Liver (tissue), 9 donors: Measurements from ENCODE around the gene ABCC1. TPM values are rescaled to one million over a fixed set of nuclear protein-coding genes. Genes with fewer than 3 reads are reported as not detected.

Source experiments
- DNase-seq: peaks from one replicate; pipeline ENCODE4 v3.0.0-alpha.2; 2017; ENCODE audit warnings: low spot score
- H3K27ac ChIP-seq, 2 donors: one replicate each; pipeline ENCODE4 v1.7.0; 2013; ENCODE audit warnings: inconsistent platforms in 2 of 2, low read length in 2 of 2, control low read depth in 1 of 2, low read depth in 1 of 2, mild to moderate bottlenecking in 1 of 2
- H3K27me3 ChIP-seq, 4 donors: one replicate each; pipeline versions ENCODE4 v1.6.1 to v1.7.0; 2013; ENCODE audit warnings: low read length in 3 of 4, inconsistent platforms in 1 of 4, mild to moderate bottlenecking in 1 of 4, moderate library complexity in 1 of 4; ENCODE audit not compliant: control insufficient read depth in 4 of 4, insufficient read depth in 4 of 4
- H3K36me3 ChIP-seq, 4 donors: one replicate each; pipeline versions ENCODE4 v1.6.1 to v1.7.0; 2013; ENCODE audit warnings: low read length in 3 of 4, mild to moderate bottlenecking in 3 of 4, low read depth in 1 of 4, moderate library complexity in 1 of 4; ENCODE audit not compliant: control insufficient read depth in 4 of 4, insufficient read depth in 3 of 4
- H3K4me1 ChIP-seq, 4 donors: one replicate each; pipeline versions ENCODE4 v1.6.1 to v1.7.0; 2013; ENCODE audit warnings: low read length in 3 of 4, mild to moderate bottlenecking in 3 of 4, moderate library complexity in 1 of 4; ENCODE audit not compliant: control insufficient read depth in 4 of 4, insufficient read depth in 4 of 4
- H3K4me3 ChIP-seq, 3 donors: one replicate each; pipeline versions ENCODE4 v1.6.1 to v1.7.0; 2013; ENCODE audit warnings: low read length in 3 of 3, control low read depth in 1 of 3, low read depth in 1 of 3, mild to moderate bottlenecking in 1 of 3
- H3K9ac ChIP-seq, 2 donors: one replicate each; pipeline ENCODE4 v1.7.0; 2013; ENCODE audit warnings: low read length in 2 of 2, mild to moderate bottlenecking in 2 of 2, moderate library complexity in 2 of 2, control low read depth in 1 of 2, low read depth in 1 of 2
- H3K9me3 ChIP-seq, 4 donors: one replicate each; pipeline versions ENCODE4 v1.6.1 to v1.7.0; 2013; ENCODE audit warnings: low read length in 3 of 4; ENCODE audit not compliant: control insufficient read depth in 4 of 4
- EGR1 ChIP-seq, 2 donors: IDR thresholded peaks; 2 replicates each; pipeline ENCODE4 v1.6.1; 2016 to 2018; ENCODE audit warnings: antibody characterized with exemption in 2 of 2, low read depth in 2 of 2
- FOXA1 ChIP-seq: IDR thresholded peaks from 2 replicates; pipeline ENCODE4 v1.6.1; 2016; ENCODE audit warnings: antibody characterized with exemption
- FOXA2 ChIP-seq: IDR thresholded peaks from 2 replicates; pipeline ENCODE4 v1.6.1; 2016; ENCODE audit warnings: antibody characterized with exemption
- GABPA ChIP-seq, 2 donors: IDR thresholded peaks in 1 of 2; conservative IDR thresholded peaks in 1 of 2; 2 replicates each; pipeline ENCODE4 v1.6.1; 2016; ENCODE audit warnings: antibody characterized with exemption in 2 of 2, mild to moderate bottlenecking in 1 of 2, moderate library complexity in 1 of 2
- HNF4A ChIP-seq, 2 donors: conservative IDR thresholded peaks; 2 replicates each; pipeline ENCODE4 v1.6.1; 2016; ENCODE audit warnings: antibody characterized with exemption in 2 of 2, mild to moderate bottlenecking in 2 of 2
- HNF4G ChIP-seq: IDR thresholded peaks from 2 replicates; pipeline ENCODE4 v1.6.1; 2016; ENCODE audit warnings: antibody characterized with exemption
- JUND ChIP-seq, 2 donors: IDR thresholded peaks; 2 replicates each; pipeline ENCODE4 v1.6.1; 2016; ENCODE audit warnings: antibody characterized with exemption in 2 of 2
- MAX ChIP-seq: IDR thresholded peaks from 2 replicates; pipeline ENCODE4 v1.6.1; 2016; ENCODE audit warnings: antibody characterized with exemption
- NR2F2 ChIP-seq: IDR thresholded peaks from 2 replicates; pipeline ENCODE4 v1.6.1; 2016; ENCODE audit warnings: antibody characterized with exemption
- RAD21 ChIP-seq, 2 donors: IDR thresholded peaks; 2 replicates each; pipeline ENCODE4 v1.6.1; 2016; ENCODE audit warnings: antibody characterized with exemption in 2 of 2, mild to moderate bottlenecking in 2 of 2
- REST ChIP-seq: IDR thresholded peaks from 2 replicates; pipeline ENCODE4 v1.6.1; 2016; ENCODE audit warnings: antibody characterized with exemption, mild to moderate bottlenecking
- SP1 ChIP-seq: IDR thresholded peaks from 2 replicates; pipeline ENCODE4 v1.6.1; 2018; ENCODE audit warnings: antibody characterized with exemption, mild to moderate bottlenecking
- TAF1 ChIP-seq: conservative IDR thresholded peaks from 2 replicates; pipeline ENCODE4 v1.6.1; 2016; ENCODE audit warnings: antibody characterized with exemption, mild to moderate bottlenecking
- ZBTB33 ChIP-seq: IDR thresholded peaks from 2 replicates; pipeline ENCODE4 v1.6.1; 2016; ENCODE audit warnings: antibody characterized with exemption
- WGBS: extraction: QIAGEN DNeasy Blood & Tissue Kit; methylation state at CpG from one replicate; pipeline ENCODE4 v1.1.7; 2013; 5-methylcytosine and 5-hydroxymethylcytosine counted together
- polyA plus RNA-seq, 2 donors: library from polyadenylated mRNA; stranded (reverse) in 1 of 2; unstranded in 1 of 2; fragments of 200-250 nt in 1 of 2; fragments of >200 nt in 1 of 2; fragmentation: Nextera tagmentation in 1 of 2; extraction: Ambion mirVana in 1 of 2; gene quantifications; one replicate each; pipeline versions ENCODE4 v1.2.1 to v1.2.3, GENCODE V29; 2013 to 2015
- total RNA-seq, 2 donors: library from RNA; depleted of rRNA; stranded (reverse); fragments of >200 nt; gene quantifications; one replicate each; pipeline ENCODE4 v1.2.3, GENCODE V29; 2014
- donor health status: healthy.
- donor health status: healthy.
- donor health status: healthy.
- donor health status: healthy.
- donor health status: healthy.

ABCC1 gene
- total and polyA plus RNA-seq, 4 donors: 0.85 to 7.7 (median 4.2) TPM

GRCh38 chr16:16045296-16045695 is 95.9 kb downstream of the ABCC1 start:
- WGBS: 51% methylated on average over 2 of the region's 2 CpGs
- H3K27me3 ChIP-seq: no peaks in the 10 kb centered on the region
- no peaks in the 10 kb centered on the region for H3K9me3 ChIP-seq
- TF ChIP-seq SP1 (no peak), EGR1 (IDR thresholded peaks at IDR 0.05; ENCODE audit: low read depth in 2 of 2) (no peak), REST (no peak), FOXA2 (no peak), FOXA1 (no peak), HNF4A (conservative IDR thresholded peaks at IDR 0.05) (no peak), GABPA (IDR thresholded peaks at IDR 0.05 in 1 of 2, conservative IDR thresholded peaks at IDR 0.05 in 1 of 2) (no peak), JUND (IDR thresholded peaks at IDR 0.05) (no peak), NR2F2 (no peak)
- peaks cover 0 to 2% (median 0%) of the 10 kb centered on the region in 4 donors for H3K36me3 ChIP-seq
- H3K9ac ChIP-seq: no peak overlapping the region
- no peaks in the 10 kb centered on the region for H3K4me1 ChIP-seq
- H3K4me3 ChIP-seq: no peak overlapping the region
- H3K27ac ChIP-seq: no peak overlapping the region
- DNase-seq: no peak

GRCh38 chr16:16045879-16046278 is 96.5 kb downstream of the ABCC1 start:
- no peaks in the 10 kb centered on the region for H3K27me3 ChIP-seq
- no peaks in the 10 kb centered on the region for H3K4me1 ChIP-seq
- no peak overlapping the region for H3K27ac ChIP-seq
- no peak overlapping the region for H3K9ac ChIP-seq
- no peaks in the 10 kb centered on the region for H3K9me3 ChIP-seq
- 93% methylated on average over 12 of the region's 12 CpGs for WGBS
- no peak for DNase-seq
- H3K36me3 ChIP-seq: peaks cover 0 to 2% (median 0%) of the 10 kb centered on the region in 4 donors
- no peak overlapping the region for H3K4me3 ChIP-seq
- no peak for TF ChIP-seq REST
- no peak for TF ChIP-seq MAX
- no peak for TF ChIP-seq ZBTB33
- TF ChIP-seq JUND (IDR thresholded peaks at IDR 0.05): no peak
- TF ChIP-seq NR2F2: no peak
- TF ChIP-seq TAF1: no peak
- no peak for TF ChIP-seq HNF4A (conservative IDR thresholded peaks at IDR 0.05)
- TF ChIP-seq HNF4G: no peak
- TF ChIP-seq FOXA1: no peak
- TF ChIP-seq RAD21 (IDR thresholded peaks at IDR 0.05): no peak
